ENCODE data around the gene LSM14B.
"Not testable (repeated sequence)": the region's sequence is repeated elsewhere in the genome, so short reads cannot be mapped to it uniquely, and the experiment has no call there.

Gene LSM14B

GRCh38 chr20:62114894-62115293, 7.4 kb upstream of the LSM14B start:
- DNase-seq, result no peak

GRCh38 chr20:62115800-62116407, 6.4 kb upstream of the LSM14B start:
- DNase-seq, result not testable (repeated sequence)

- no peak for DNase-seq
Observed at GRCh38 chr20:62116558-62117361, 5.5 kb upstream of the LSM14B start.

DNA sequence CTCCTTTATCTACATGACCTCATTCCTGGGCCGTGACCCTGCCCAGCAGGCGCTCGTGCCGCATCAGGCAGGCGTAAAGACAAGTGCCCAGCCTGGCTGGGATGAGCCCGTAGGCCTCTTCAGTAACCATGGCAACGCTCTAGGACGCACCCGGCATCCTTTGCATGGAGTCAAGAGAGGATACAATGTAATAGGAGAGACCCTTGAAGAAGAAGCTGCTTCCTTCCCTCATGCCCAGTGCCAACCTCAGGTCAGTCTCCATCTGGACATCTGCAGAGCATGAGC, 5.0 kb upstream of the LSM14B start:
- DNase-seq, result no peak

DNA sequence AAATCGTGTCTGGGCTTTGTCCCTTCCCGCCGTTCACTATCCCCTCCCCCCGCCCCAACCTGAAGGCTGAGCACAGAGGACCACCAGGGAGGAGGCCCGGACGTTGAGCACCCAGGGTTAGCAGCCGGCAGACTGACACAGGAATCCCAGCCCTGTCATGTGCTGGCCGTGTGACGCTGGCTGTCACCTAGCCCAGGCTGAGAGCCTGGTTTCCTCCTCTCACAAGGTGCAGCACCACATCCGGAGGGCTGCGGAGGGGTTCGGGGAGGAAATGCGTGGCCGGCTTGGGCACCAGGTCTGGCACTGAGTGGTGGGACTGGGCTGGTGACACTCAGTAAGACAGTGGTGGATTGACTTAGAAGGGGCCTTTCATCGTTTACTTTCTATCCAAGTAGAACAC, 4.6 kb upstream of the LSM14B start:
- no peak for DNase-seq

- DNase-seq, result no peak
Observed at GRCh38 chr20:62118113-62119043, 3.9 kb upstream of the LSM14B start.

DNA sequence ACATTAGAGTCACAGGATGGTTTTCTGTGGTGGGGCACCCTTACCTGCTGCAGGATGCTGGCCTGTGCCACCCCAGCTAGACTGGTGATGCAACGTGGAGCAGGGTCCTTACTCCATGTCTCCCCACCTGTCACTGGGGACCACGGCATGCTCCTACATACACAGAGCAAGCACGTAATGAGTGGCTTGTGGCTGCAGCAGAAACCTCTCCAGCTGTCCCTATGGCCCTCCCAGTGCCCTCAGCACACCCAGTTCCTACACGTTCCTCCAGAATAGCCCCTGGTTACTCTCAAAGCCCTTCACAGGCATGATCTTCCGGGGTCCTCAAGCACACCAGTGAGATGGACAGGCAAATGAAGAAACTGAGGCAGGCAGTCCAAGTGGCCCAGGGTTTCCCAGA, 3.2 kb upstream of the LSM14B start:
- no peak for DNase-seq

DNA sequence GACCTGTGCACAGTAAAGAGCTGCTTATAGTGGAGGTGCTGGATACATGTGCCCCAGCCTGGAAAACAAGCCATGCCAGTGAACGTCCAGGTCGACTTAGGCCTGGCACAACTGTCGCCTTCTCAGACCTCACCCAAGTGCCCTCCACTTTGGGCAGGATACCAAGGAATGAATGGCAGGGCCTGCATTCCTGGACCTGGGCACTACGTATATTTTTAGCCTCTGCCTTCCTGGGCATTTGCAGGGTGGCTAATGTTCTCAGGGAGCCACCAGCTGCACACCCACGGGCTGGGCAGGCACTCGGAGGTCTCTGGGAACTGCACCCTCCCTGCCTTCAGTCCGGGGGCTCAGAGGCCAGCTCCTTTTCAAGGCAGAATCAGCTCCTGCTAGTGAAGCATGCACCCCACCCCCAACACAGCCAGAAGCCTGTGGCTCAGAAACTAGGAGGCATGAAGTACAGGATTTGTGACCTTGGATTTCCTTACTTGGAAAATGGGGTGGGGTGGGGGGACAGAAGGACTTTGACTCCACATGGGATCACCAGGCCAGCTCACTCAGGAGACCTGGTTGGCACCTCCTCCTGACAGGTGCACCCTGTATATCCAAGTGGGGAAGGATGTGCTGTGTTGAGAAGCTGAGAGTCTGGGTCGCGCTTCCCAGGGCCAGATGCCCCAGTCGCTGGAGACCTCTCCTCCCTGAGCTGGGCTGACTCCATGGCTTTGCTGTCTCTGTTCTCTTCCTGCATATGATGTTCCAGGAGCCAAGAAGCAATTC, 2.5 kb upstream of the LSM14B start:
- DNase-seq, result no peak

- no peak for DNase-seq
Observed at GRCh38 chr20:62120365-62120762, 1.9 kb upstream of the LSM14B start.

- peak; percentile 33 for DNase-seq
Observed at GRCh38 chr20:62120990-62121775, 1.1 kb upstream of the LSM14B start.

DNA sequence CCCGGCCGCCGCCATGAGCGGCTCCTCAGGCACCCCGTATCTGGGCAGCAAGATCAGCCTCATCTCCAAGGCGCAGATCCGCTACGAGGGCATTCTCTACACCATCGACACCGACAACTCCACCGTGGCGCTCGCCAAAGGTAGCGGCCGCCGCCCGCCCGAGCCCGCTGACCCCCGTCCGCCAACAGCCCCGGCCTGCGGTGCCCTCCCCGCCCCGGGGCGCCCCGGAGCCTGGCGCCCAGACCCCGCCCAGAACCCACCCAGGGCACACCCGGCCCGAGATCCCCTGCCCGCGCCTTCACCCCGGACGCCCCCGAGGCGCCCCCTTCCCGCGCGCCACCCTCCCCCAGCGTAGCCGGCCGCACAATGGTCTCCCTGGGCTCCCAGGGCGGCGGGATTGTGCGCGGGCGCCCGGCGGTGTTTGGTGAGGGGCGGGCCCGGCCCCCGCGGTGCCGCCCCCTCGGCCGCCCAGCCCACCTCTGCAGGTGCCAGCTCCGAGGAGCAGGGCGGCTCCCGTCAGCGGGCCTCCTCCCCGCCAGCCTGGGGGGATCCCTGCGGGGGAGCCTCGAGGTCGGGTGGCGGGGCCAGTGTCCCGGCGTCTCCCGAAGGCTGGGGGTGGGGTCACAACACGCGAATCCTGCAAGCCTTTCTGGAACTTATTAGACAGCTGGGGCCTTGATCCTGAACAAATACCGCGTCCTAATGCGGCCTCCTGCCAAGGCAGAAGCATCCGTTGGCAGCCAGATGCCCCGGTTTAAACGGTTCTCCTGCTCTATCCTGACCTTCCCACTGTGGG, 577 bp downstream of the LSM14B start:
- no peak for DNase-seq

DNA sequence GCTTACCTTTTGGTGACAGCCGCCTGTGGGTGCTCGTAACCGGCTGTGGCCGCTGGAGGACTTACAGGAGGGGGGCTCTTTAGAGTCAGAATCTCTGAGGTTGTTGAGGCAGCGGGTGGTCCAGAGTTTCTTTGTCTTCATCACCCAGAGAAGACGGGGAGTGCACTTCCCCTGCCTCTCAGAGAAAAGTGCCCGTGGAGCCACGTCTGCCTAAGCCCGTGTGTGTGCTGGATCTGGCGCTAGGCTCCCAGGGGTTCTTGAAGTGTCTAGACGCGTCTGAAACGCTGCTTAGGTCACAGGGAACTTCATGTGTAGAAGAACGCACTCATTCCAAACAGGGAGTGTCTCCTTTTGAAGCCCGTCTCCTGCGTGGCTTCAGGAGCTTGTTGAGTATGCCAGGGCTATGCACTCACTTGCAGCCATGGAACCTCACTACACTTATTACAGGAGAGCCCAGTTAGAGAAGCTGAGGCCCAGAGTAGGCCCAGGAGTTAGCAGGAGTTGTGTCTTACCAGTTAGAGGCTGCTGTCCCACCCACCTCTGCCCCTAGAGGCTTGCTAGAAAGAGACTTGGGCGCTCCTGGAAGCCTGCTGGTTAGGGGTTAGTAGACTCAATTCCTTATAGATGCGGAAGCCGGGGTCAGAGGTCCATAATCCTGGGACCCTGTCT, 1.3 kb downstream of the LSM14B start:
- DNase-seq, result no peak

DNA sequence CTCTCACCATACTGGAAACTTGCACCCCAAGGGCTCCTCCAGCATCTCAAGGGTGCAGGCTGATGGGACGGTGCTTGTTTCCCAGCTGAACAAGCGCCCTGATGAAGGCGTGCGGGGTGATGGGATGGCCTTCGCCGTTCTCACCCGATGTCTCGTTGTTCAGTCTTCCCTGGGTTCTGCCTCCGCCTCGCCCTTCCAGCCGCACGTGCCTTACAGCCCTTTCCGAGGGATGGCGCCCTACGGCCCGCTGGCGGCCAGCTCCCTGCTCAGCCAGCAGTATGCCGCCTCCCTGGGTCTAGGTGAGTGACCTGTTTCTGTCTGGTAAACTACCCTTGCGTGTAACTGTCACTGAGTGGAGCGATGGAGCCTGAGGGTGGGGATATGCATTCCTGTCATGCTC, 3.9 kb downstream of the LSM14B start:
- no peak for DNase-seq

GRCh38 chr20:62127799-62128198, 5.5 kb downstream of the LSM14B start:
- DNase-seq, result no peak

DNA sequence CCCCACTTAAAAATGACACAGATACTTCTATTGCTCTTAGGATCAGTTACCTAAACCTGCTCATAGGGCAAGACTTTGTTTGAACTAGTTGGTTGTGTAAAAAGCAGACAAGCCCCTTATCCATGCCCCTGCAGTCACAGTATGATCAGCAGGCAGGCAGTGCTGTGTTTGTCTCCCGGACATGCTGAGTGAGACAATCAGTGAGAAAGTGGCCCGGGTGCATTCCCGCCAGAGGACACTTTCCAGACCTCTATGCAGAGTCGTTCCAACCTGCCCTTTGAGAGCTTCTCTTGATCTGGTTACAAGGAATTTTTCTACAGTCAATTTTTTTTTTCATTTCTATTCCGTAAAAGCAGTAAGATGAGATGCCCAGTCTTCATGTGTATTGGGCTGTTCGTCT, 6.2 kb downstream of the LSM14B start:
- no peak for DNase-seq

- DNase-seq, result no peak
Observed at GRCh38 chr20:62129731-62130531, 7.7 kb downstream of the LSM14B start.

DNA sequence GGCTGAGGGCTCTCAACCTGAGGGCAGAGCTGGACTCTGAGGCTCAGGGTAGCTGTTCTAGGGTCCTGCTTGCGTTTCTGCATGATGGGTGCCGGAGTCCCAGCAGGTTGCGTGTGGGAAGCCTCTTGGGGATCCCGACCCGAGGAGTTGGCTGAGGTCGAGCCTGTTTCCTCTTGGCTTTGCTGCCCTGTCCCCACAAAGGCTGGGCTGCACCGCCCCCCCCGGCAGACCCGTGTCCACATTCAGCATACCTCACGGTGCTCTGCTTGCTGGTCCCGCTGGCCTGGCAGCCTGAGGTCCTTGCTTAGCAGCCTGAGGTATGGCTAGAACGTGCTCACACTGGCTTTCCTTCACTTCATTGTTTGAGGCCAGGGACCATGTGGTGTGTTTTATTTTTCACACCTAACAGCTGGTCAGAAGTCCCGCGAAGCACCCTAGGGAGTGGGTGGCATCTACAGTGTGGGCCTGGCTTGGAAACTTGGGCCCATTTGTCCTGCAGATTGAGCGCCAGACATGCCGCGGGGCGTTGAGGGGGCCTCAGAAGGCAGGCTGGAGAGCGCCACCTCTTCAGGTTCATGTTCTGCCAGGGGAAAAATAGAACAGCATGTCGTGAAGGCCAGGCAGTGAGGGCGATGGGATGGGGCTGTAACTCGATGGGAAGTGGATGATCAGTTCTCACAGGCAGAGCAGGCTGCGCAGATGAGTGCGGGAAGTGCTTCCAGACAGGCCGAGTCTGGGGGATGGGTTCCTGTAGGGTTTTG, 9.5 kb downstream of the LSM14B start:
- no peak for DNase-seq

DNA sequence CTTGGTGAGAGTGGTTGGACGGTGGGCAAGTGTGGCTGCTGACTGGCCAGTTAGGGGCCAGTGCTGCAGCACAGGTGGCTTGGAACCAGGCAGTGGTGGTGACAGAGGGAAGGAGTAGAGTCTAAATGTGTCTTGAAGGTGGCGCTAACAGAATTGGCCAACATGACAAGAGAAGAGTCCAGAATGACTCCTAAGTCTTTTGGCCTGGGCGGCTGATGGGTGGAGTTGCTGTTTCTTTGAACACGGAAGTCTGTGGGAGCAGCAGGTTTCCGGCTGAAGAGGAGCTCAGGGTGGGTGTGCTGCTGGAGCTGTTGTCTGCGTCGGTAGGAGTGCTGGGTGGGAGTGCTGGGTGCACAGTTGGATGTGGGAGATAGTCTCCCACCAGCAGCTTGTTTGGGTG, 10.1 kb downstream of the LSM14B start:
- no peak for DNase-seq
